SU-DHL-6 (cell line): Measurements from ENCODE around the gene ACTN1.

Experiments used
- CTCF ChIP-seq: fragments of 200-600 bp; sonication (generic); IDR thresholded peaks from one replicate; pipeline ENCODE4 v1.5.1; 2017; ENCODE audit warnings: antibody characterized with exemption, mild to moderate bottlenecking, low read length, moderate library complexity; ENCODE audit not compliant: insufficient read depth, poor library complexity, severe bottlenecking
- EZH2phosphoT487 ChIP-seq: fragments of 200-600 bp; sonication (generic), shearing (Covaris generic); conservative IDR thresholded peaks from 2 replicates; pipeline ENCODE4 v1.6.1; 2018; ENCODE audit warnings: mild to moderate bottlenecking, antibody characterized with exemption, low read length, moderate library complexity, mixed read lengths

- TF ChIP-seq CTCF = no peak
- no peak for TF ChIP-seq EZH2phosphoT487
Observed at GRCh38 chr14:68935761-68936214, 43.3 kb downstream of the ACTN1 start.
